Skeletal muscle cell (primary cell): ENCODE results near the gene PPM1D.
"Not testable (repeated sequence)": the region's sequence is repeated elsewhere in the genome, so short reads cannot be mapped to it uniquely, and the experiment has no call there.

Experiments used
- DNase-seq: peaks from one replicate; pipeline ENCODE4 v3.0.0-alpha.2; 2010; ENCODE audit warnings: low read depth
- H3K4me3 ChIP-seq: 2 replicates; pipeline ENCODE4 v1.5.1; 2011; ENCODE audit warnings: low read depth, mild to moderate bottlenecking, control low read depth, low read length, moderate library complexity

PPM1D gene

DNA sequence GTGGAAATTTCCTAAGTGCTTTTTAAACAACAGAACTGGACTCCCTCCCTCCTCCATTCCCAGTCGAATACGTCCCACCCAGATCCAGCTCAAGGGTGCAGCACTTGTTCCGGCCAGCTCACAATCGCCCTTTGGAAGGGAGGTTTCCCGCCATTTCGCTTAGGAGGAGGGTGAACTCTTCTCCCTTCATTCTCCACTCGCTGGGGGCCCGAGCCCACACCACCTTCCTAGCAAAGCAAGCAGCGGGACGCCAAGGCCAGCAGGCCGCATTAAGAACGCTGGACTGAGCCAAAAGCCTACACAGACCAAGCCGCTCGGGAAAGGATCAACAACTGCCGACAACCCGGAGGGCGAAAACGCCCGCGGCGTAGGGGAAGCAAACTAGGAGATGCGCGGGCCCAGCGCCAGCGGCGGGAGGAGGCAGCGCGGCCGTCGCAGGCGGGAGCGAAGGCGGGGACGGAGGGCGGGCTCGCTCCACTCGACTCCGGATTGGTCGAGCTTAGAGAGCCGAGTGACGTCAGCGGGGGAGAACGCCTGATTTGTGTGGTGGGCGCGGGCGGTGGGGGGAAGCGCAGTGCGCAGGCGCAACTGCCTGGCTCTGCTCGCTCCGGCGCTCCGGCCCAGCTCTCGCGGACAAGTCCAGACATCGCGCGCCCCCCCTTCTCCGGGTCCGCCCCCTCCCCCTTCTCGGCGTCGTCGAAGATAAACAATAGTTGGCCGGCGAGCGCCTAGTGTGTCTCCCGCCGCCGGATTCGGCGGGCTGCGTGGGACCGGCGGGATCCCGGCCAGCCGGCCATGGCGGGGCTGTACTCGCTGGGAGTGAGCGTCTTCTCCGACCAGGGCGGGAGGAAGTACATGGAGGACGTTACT is at the start of gene PPM1D:
PPM1D (plus strand) TSS at position 574 of the 870 bp plus-strand sequence; CDS start at position 796, 222 bp downstream.
- peak within 1 kb of the TSS; percentile 94 for H3K4me3 ChIP-seq
- DNase-seq: peak; percentile 94

DNA sequence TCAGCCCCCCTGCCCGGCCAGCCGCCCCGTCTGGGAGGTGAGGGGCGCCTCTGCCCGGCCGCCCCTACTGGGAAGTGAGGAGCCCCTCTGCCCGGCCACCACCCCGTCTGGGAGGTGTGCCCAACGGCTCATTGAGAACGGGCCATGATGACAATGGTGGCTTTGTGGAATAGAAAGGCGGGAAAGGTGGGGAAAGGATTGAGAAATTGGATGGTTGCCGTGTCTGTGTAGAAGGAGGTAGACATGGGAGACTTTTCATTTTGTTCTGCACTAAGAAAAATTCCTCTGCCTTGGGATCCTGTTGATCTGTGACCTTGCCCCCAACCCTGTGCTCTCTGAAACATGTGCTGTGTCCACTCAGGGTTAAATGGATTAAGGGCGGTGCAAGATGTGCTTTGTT is 47.7 kb upstream of the PPM1D start:
- DNase-seq, H3K4me3 ChIP-seq: not testable (repeated sequence)

DNA sequence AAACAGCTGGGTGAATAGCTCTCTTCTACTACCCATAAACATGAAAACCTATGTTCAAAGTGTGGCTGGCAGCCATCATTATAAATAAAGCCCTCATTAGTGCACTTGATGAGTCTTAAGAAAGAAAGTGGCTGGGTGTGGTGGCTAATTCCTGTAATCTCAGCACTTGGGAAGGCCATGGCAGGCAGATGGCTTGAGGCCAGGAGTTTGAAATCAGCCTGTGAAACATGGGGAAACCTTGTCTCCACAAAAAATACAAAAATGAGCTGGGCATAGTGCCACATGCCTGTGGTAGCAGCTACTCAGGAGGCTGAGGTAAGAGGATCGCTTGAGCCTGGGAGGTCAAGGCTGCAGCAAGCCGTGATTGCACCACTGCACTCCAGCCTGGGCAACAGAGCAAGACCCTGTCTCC is 45.6 kb upstream of the PPM1D start:
- DNase-seq: peak; percentile 60

DNA sequence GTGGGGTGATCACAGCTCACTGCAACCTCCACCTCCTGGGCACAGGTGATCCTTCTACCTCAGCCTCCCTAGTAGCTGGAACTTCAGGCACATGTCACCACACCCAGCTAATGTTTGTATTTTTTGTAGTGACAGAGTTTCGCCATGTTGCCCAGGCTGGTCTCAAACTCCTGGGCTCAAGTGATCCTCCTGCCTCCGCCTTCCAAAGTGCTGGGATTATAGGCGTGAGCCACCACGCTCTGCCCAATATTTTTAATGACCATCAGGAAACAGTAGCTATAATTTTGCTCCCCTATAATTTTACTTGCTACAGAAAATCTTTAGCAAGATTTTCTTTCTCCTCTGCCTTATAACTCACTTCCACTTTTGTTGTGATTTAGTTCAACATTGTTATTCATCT is 44.2 kb upstream of the PPM1D start:
- no peak for DNase-seq
- no peak overlapping the region for H3K4me3 ChIP-seq

More for the DNA sequence above, 45.6 kb upstream of the PPM1D start:
- no peak overlapping the region for H3K4me3 ChIP-seq

DNA sequence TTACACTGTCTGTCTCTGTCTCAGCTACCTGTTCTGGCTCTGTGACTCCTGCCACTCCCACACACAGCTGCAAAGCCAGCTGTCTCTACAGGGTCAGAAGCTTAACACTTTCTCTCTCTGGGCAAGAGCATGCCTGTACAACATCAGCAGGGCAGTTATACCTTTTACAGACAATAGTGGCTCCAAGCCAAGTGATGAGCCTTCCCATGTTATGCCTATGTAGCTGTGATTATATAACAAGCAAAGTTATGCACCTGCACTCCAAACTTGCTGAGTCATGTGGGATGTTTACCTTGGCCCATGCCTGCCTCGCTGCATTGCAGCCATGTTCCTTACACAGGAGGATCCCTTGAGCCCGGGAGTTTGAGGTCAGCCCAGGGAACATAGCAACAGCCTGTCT is 42.2 kb upstream of the PPM1D start:
- H3K4me3 ChIP-seq: no peak overlapping the region
- DNase-seq: no peak

DNA sequence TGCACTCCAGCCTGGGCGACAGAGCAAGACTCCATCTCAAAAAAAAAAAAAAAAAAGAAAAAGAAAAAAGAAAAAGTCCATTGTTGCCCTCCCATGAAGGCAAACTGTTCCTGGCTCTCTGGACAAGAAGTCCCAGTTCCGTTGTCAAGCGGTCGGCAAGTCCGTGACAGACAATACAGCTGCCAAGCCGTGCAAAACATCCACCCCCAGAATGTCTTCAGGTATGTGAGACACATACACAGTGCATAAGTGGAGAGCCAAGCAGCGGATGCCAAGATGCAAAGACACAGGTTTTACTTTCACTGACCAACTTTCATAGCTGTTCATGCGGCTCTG is 40.4 kb upstream of the PPM1D start:
- no peak for DNase-seq
- no peak overlapping the region for H3K4me3 ChIP-seq

DNA sequence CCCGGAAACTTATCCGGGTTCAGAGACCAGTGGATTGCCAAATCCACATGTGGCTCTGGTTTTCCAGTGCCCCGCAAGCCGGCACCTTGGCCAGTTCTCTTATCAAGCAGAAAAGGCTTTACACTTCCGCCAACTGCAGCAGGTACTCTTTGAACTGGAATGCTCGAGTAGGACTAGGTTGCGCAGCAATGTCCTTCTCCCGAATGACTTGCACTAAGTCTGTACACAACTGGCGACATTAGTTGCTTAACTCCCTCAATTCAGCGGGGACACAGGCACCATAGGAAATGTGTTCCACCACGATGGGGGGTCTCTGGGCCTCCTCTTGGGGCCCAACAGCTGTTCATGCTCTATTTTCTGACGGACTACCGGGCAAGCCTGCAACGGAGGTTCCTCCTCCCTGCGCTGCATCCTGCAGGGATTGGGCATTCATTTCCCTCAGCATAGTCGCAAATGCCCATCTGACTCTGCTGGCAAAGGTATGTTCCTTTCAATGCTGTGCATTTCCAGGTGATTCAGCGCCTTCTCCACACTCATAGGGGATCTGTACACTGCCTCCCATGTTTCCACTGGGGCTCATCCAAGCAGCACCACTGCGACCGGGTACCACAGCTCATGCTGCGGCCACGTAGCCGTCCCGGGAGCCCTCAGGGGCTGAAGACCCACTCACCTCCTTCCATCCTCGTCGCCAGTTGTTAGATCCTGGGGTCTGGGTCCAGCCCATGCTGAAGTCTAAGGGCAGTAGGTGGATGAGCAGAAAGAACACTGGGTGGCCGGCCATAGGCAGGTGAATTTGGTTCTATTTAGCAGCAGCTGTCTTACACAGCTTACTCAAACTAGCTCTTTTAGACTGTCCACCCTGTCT is 39.8 kb upstream of the PPM1D start:
- H3K4me3 ChIP-seq: no peak overlapping the region
- no peak for DNase-seq

DNA sequence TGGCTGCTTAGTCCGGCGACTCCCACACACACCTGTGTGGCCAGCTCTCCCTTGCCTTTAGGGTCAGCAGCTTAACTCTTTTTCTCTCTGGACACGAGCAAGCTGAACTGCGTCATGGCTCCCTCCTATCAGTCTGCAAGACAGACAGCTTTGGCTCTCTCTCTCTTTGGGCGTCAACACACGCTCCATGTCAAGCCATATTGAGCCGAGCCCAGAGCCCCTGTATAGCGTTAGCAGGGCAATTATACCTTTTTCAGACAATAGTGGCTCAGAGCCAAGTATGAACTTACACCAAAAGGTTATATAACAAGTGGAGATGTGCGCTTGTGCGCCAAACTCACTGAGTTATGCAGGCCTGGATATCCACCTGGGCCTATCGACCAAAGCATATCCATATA is 39.1 kb upstream of the PPM1D start:
- no peak overlapping the region for H3K4me3 ChIP-seq
- no peak for DNase-seq

DNA sequence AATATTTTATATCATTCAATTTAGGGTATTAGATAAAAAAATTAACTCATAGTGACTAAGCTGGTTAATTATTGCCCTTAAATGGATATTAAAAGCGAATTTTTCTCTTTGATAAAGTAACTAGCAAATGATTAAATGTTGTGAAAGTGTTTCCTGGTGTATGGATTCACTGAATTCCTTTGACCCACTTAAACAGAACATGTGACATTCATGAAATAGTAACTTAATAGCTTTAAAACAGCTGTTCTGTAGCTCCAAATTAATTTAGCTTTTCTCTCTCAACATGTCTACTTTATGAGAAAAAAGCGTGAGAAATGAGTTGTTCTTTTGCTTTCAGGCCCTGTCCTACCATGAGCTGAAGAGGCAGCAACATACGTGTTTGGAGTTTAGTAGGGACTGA is 37.6 kb upstream of the PPM1D start:
- no peak overlapping the region for H3K4me3 ChIP-seq
- DNase-seq: no peak

DNA sequence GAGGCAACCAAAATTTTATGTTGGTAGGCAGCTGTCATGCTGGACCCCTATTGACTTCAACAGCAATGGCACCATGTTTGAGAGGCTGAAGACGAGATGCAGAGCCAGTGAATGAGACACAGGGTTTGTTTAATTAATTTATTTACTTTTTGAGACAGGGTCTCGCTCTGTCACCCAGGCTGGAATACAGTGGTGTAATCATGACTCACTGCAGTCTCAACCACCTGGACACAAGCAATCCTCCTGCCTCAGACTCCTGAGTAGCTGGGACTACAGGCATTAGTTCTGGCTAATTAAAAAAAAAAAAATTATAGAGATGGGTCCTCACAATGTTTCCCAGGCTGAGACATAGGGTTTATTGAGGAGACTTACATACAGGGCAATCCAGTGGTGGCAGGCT is 36.2 kb upstream of the PPM1D start:
- no peak for DNase-seq
- no peak overlapping the region for H3K4me3 ChIP-seq

DNA sequence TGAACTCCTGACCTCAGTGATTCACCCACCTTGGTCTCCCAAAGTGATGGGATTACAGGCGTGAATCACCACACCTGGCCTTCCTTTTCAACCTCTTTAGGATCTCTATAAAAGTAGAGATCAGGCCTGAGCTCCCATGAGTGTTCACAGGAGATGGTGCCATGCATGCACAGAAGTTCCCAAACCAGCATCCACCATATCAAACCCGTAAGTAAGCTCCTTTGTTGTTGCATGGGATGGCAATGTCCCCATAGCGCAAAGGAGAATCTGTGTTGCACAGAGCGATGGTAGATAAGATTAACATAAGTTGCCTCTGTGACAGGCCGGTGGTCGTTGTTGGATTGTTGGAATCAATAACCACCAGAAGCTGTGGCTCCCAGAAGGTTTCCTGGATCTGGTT is 34.8 kb upstream of the PPM1D start:
- DNase-seq: no peak
- H3K4me3 ChIP-seq: no peak overlapping the region

DNA sequence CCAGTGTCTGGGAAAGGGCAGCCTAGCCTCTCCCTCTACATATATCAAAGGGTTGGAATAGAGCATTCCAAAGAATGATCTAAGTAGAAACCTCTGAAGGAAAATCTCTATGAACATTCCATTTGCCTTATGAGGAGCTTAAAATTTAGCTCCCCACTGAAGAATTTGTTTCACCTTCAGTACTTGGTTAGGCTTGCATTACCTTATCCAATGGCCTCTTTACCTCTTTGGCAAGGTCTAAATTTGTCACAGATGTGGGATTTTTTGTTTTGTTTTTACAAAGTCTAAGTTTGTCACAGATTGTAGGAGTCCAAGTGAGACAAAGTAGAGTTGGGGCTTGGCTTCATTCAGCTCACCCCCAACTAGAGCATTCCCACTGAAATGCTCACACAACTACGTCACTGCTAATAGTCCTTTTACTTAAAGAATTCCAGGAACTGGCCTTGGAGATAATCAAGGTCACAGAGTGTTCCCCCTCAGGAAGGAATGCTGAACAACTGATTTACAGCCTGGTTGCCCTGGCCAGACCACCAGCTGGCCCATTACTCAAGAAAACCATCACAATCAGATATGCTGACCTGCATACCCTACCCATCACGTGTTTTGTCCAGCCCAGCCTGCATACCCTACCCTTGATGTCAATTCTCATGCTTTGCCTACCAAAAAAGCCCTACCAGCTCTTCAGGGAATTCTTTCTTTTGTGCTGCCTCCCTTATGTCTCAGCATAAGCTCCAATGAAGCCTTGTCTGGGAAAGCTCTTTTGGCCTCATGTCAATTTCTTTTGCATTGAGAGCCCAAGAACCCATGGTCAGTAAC is 26.5 kb upstream of the PPM1D start:
- no peak overlapping the region for H3K4me3 ChIP-seq
- DNase-seq: no peak

DNA sequence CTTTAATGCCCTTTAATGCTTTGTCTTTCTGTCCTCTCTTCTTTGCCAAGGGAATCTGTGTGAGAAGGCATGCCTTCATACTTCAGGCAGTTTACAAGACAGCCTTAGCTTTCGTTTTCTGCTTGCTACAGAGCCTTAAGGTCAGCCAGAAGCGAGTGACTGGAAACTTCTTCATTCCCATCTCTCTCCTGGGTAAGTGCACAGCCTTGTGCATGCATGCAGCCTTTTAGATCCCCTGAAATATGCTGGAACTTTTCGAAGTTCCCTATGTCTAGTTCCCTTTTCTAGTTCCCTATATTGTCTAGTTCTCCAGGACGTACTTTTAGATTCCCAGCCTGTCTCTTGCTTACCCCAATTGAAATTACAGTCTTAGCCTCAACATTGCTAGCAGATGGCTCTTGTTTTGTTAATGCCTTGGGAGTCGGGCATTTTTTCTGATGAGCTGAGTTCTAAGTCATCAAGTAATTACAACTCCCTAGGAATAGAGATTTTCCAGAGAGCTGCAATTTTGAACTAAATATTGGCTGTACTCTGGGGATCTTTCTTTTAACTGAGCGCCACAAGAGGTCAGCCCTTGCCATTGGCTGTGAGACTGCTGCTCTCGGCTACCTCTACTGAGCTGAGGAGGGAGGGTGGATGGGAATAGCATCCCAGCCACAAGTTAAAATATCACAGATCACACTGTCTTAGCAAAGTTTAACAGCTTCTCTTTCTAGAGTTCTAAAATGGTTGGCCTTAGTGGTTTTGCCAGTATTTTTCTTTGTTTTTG is 22.7 kb upstream of the PPM1D start:
- DNase-seq: peak; percentile 34
- H3K4me3 ChIP-seq: peak overlapping the region; percentile 36

DNA sequence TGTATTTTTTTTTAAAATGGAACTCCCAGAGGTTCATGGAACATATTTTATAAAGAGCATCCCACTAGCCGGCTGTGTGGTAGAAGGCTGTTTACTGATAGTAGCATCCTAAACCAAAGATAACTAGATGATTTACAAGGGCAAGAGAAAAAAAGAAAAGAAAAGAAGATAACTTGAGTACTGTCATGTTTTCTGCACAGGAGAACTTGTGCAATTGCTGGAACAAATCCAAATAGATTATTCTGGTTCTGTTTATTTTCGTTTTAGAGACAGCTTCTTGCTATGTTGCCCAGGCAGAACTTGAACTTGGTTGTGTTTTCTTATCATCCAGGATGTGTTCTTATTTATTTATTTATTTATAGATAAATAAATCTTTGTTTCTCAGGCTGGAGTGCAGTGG is 20.9 kb upstream of the PPM1D start:
- no peak for DNase-seq
- no peak overlapping the region for H3K4me3 ChIP-seq

DNA sequence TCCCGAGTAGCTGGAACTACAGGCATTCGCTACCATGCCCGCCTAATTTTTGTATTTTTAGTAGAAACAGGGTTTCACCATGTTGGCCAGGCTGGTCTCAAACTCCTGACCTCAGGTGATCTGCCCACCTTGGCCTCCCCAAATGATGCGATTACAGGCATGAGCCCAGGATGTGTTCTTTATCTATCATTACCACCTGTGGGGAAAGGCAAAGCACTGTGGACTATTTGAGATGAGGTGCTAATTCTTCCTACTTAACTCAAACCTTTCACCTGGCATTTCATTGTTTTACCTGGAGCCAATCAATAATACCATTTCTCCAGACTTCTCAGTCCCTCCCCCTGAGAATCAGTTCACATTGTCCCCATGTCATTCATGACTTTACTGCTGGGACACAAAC is 20.4 kb upstream of the PPM1D start:
- H3K4me3 ChIP-seq: no peak overlapping the region
- DNase-seq: no peak

DNA sequence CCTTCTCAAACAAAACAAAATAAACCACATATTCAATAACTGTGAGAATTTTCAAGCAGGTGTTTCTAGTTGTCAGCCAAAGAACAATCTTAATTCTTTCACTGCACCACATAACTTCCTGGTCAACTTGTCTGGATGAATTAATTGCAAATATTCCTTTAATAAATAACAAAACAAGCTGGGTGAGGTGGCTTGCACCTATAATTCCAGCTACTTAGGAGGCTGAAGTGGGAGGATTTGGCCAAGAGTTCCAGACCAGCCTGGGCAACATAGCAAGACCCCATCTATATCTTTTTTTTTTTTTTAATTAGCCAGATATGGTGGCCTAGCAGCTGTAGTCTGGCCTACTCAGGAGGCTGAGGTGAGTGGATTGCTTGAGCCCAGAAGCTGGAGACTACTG is 17.0 kb upstream of the PPM1D start:
- H3K4me3 ChIP-seq: no peak overlapping the region
- no peak for DNase-seq

DNA sequence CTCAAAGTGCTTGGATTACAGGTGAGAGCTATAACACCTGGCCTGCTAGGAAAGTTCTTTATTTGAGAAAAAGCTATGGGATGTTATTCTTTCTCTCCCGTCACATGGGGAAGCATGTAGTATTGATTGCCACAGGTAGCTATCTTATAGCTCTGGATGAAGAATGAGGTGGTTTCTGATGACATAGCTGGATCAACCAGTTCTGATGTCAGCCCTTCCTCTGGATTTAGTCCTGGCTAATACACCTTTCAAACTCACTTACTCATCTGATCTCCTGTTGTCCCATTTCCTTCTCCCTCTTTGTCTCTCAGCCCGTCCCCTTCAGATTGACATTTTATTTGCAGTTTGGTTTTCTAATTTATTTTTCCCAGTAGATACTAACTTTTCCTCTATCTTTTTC is 14.1 kb upstream of the PPM1D start:
- H3K4me3 ChIP-seq: no peak overlapping the region
- no peak for DNase-seq

DNA sequence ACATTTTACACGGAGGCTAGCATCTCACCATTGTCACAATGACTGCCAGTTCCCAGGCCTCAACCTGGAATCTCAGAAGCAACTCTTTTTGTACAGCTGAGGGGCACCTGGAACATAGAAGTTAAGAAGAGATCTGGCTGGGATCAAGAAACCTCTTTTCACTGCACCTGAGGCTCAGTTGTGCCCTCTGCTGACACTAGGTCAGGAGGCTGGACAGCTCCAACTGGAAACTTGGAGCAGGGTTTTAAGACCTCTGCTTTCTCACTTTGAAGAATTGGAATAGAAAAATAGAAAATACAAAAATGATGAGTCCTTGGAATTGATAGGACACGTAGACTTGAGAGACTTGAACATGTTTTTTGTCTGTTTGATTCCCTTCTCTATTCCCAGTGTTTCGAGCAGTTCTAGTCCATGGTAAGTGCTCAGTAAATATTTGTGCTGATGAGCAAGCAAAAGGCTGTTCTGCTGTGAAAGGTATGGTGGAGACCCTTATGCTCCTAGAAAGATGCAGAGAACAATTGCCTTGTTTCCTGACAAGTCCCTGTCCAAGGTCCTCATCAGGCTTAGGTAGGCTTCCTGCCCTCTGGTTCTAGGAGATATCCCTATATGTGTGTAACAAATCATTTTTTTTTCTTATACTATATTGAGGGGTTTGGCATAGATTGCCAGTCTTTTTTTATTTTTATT is 13.6 kb upstream of the PPM1D start:
- DNase-seq: no peak
- no peak overlapping the region for H3K4me3 ChIP-seq

DNA sequence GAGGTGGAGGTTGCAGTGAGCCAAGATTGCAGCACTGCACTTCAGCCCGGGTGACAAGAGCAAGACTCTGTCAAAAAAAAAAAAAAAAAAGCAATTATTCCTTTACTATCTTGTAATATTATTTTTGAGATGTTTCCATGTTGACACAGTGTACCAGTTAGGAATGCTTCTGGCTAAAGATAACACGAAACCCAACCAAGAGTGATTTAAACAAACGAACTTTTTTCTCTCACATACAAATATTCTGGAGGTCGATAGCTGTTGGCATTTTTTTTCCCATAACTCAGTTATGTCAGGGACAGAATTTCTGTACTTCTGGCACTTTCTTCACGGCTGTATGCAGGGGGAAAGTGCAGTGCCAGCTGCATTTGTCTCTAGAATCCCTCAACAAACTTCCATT is 9.9 kb upstream of the PPM1D start:
- no peak overlapping the region for H3K4me3 ChIP-seq
- DNase-seq: no peak
